ENCODE data around the gene HERC4. TPM values are rescaled to one million over a fixed set of nuclear protein-coding genes. Genes with fewer than 3 reads are reported as not detected.

HERC4 gene
- total RNA-seq, 1 donor from 2014 or later: 41.6 TPM

DNA sequence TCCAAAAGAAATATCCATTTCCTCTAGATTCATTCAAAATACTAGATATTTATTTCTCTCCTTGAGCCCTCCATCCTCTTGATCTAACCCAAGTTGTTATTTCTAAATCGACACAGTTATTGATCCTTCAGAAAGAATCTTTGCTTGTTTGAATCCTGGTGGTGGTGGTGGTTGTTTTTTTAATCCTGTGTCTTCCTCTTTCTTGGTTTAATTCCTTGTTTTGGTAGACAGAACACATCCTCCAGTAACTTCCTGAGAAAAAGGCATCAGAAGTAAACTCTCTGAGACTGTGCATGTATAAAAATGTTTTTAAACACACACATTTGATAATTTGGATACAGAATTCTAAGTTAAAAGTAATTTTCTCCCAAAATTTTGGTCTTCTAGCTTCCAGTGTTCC is 140.7 kb downstream of the HERC4 start:
- Mint-ChIP-seq H3K27ac (ENCODE audit: unreplicated experiment) (no peak overlapping the region), H3K27me3 (ENCODE audit: low read depth) (no peaks in the 10 kb centered on the region), H3K36me3 (ENCODE audit: low read depth) (peaks cover 28% of the 10 kb centered on the region), H3K9me3 (ENCODE audit: low read depth) (no peaks in the 10 kb centered on the region), H3K4me1 (ENCODE audit: low read depth) (peaks cover 12% of the 10 kb centered on the region), H3K4me3 (ENCODE audit: unreplicated experiment) (no peak overlapping the region)
- no peak for DNase-seq (ENCODE audit: low spot score)
- TF ChIP-seq, protein P1, sequence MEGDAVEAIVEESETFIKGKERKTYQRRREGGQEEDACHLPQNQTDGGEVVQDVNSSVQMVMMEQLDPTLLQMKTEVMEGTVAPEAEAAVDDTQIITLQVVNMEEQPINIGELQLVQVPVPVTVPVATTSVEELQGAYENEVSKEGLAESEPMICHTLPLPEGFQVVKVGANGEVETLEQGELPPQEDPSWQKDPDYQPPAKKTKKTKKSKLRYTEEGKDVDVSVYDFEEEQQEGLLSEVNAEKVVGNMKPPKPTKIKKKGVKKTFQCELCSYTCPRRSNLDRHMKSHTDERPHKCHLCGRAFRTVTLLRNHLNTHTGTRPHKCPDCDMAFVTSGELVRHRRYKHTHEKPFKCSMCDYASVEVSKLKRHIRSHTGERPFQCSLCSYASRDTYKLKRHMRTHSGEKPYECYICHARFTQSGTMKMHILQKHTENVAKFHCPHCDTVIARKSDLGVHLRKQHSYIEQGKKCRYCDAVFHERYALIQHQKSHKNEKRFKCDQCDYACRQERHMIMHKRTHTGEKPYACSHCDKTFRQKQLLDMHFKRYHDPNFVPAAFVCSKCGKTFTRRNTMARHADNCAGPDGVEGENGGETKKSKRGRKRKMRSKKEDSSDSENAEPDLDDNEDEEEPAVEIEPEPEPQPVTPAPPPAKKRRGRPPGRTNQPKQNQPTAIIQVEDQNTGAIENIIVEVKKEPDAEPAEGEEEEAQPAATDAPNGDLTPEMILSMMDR (IDR thresholded peaks at IDR 0.05): no peak

DNA sequence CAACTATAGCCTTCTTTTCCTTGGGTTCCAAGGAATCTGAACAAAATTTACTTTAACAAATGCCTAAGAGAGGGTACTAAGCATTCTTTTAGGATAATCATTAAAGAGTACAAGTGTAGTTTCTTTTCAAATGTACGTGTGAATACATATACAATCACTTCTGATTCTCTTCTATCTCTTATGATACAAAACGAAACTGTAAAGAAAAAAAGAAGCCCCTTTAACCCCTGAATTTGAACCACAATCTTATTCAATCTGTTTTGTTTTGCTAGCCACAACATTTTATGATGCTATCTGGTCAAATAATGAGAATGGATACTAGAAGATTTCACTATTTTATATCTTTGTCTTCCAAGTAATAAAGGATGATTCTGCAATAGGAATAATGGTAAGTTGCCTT is 141.9 kb downstream of the HERC4 start:
- no peak for DNase-seq (ENCODE audit: low spot score)
- TF ChIP-seq, protein P1 (IDR thresholded peaks at IDR 0.05): no peak
- Mint-ChIP-seq H3K36me3 (ENCODE audit: low read depth) (peaks cover 26% of the 10 kb centered on the region), H3K4me1 (ENCODE audit: low read depth) (peaks cover 12% of the 10 kb centered on the region), H3K27me3 (ENCODE audit: low read depth) (no peaks in the 10 kb centered on the region), H3K4me3 (ENCODE audit: unreplicated experiment) (no peak overlapping the region), H3K27ac (ENCODE audit: unreplicated experiment) (no peak overlapping the region), H3K9me3 (ENCODE audit: low read depth) (no peaks in the 10 kb centered on the region)

DNA sequence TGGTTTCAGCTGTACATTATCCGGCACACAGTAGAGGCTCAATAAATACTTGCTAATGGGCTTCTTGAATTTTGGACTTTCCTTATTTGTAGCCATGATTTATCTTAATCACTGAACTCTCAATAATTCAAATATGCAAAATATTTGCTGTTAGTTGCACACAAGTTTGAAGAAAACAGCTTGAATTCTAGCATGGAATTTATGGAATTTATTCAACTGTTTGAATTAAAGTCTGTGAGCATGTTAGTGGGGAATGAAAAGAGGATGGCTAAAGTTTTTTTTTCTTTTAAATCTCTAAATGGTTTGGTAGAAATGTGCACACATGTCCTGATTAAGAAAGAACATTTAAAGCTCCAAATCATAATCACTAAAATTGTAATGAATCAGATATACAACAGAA is 148.1 kb downstream of the HERC4 start:
- H3K36me3 Mint-ChIP-seq (ENCODE audit: low read depth): peaks cover 15% of the 10 kb centered on the region
- peak overlapping the region; percentile 58 for H3K27ac Mint-ChIP-seq (ENCODE audit: unreplicated experiment)
- DNase-seq (ENCODE audit: low spot score): no peak
- peaks cover 5% of the 10 kb centered on the region for H3K4me1 Mint-ChIP-seq (ENCODE audit: low read depth)
- H3K9me3 Mint-ChIP-seq (ENCODE audit: low read depth): no peaks in the 10 kb centered on the region
- H3K4me3 Mint-ChIP-seq (ENCODE audit: unreplicated experiment): no peak overlapping the region
- TF ChIP-seq, protein P1 (IDR thresholded peaks at IDR 0.05): no peak
- H3K27me3 Mint-ChIP-seq (ENCODE audit: low read depth): no peaks in the 10 kb centered on the region

DNA sequence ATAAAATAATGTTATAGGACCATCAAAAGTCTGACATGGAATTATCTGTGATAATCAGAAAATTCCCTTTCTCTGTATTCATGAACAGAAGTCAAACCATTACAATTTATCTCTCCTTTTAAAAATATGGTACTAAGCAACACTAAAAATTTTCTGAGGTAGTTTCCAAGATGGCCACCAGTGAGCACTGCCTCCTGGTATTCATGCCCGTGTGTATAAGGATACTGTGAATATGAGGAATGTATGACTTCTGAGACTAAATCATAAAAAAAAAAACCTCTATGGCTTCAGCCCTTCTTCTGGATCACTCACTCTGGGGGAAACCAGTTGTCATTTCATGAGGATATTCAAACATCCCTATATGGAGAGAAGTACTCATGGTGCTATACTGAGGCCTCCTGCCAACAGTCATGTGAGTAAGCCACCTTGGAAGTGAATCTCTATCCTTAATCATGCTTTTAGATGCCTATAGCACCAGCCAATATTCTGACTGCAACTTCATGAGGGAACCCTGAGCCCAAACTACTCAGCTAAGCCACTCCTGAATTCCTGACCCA is 149.6 kb downstream of the HERC4 start:
- Mint-ChIP-seq H3K4me1 (ENCODE audit: low read depth) (peaks cover 5% of the 10 kb centered on the region), H3K4me3 (ENCODE audit: unreplicated experiment) (no peak overlapping the region), H3K27ac (ENCODE audit: unreplicated experiment) (no peak overlapping the region), H3K27me3 (ENCODE audit: low read depth) (no peaks in the 10 kb centered on the region), H3K36me3 (ENCODE audit: low read depth) (peaks cover 13% of the 10 kb centered on the region), H3K9me3 (ENCODE audit: low read depth) (no peaks in the 10 kb centered on the region)
- TF ChIP-seq, protein P1 (IDR thresholded peaks at IDR 0.05): no peak
- DNase-seq (ENCODE audit: low spot score): no peak

DNA sequence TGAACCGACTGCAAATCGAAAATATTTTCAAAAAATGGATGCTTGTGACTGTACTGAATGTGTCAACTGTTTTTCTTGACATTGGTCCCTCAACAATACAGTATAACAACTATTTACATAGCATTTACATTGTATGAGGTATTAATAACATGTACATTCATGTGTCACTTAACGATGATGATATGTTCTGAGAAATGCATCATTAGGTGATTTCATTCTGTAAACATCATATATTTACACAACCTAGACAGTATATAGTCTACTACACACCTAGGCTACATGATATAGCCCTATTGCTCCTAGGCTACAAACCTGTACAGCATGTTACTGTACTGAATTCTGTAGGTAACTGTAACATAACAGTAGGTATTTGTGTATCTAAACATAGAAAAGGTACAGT is 150.9 kb downstream of the HERC4 start:
- H3K36me3 Mint-ChIP-seq (ENCODE audit: low read depth): peaks cover 14% of the 10 kb centered on the region
- H3K9me3 Mint-ChIP-seq (ENCODE audit: low read depth): no peaks in the 10 kb centered on the region
- H3K4me3 Mint-ChIP-seq (ENCODE audit: unreplicated experiment): no peak overlapping the region
- H3K4me1 Mint-ChIP-seq (ENCODE audit: low read depth): peaks cover 5% of the 10 kb centered on the region
- DNase-seq (ENCODE audit: low spot score): no peak
- TF ChIP-seq, protein P1 (IDR thresholded peaks at IDR 0.05): no peak
- no peak overlapping the region for H3K27ac Mint-ChIP-seq (ENCODE audit: unreplicated experiment)
- no peaks in the 10 kb centered on the region for H3K27me3 Mint-ChIP-seq (ENCODE audit: low read depth)

All from chondrocyte (in vitro differentiated cells).